Heart left ventricle (tissue), 13 donors: Measurements from ENCODE around the gene ATP6V0A4.

ENCODE experiments used
- CTCF ChIP-seq, 12 donors: fragments of 200-600 bp; sonication (generic) in 4 of 12; IDR thresholded peaks; one replicate each; pipeline versions ENCODE4 v1.5.0 to v1.8.0; 2018 to 2022; ENCODE audit warnings: antibody characterized with exemption in 12 of 12, mild to moderate bottlenecking in 5 of 12
- POLR2A ChIP-seq, 2 donors: fragments of 450-650 bp; IDR thresholded peaks; one replicate each; pipeline ENCODE4 v1.6.1; 2017; ENCODE audit warnings: antibody characterized with exemption in 2 of 2, mild to moderate bottlenecking in 2 of 2, moderate library complexity in 2 of 2
- donor health status: ischemic (EF 13 %, LVEDD 7.1; RV severe dilation, severe dysfunction).
- donor health status: DM: no; HTN: yes; CAD: no.
- donor health status: DM: no; HTN: no; CAD: no.
- donor health status: ischemic (EF 25% LVEDD 6.9; RV normal size, moderate dysfunction).
- donor health status: ischemic (EF 25% LVEDD 5.7; RV mildly dilated, moderate dysfunction).
- donor health status: ischemic (EF 35%, LVEDD 5.7; RV mildly dilated, moderate dysfunction).
- donor health status: nonischemic (EF 11% LVEDD 7.7; RV severe dilation, severe dysfunction).
- donor health status: DM: yes; HTN: yes; CAD: no.
- donor health status: PGD.
- donor health status: ischemic (EF 29% LVEDD 5.4; RV normal size, mild dysfunction).
- donor health status: nonischemic (EF 23%, LVEDD 6.1; RV moderate dilation, normal function).

DNA sequence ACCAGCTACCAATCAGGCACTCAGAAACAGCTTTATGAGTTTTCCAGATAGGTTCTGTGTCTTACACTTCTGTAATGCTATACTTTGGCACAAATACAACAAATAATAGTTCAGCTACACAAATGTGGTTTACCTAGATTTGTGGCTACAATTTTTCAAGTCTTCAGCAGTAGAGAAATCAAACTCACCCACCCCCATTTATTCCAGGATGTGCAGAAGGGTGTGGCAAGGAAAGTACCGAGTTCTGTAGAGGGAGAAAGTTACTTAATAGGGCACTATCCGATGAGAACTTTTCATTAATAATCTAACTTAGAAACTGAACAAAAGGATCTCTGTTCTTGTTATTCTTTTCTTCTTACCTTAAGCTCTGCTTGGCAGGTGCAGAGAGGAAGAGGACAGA, 30.3 kb upstream of the ATP6V0A4 start:
- TF ChIP-seq CTCF (IDR thresholded peaks at IDR 0.05) = no peak
- no peak for TF ChIP-seq POLR2A (IDR thresholded peaks at IDR 0.05)
